H9 (cell line): Measurements from ENCODE around the gene RBM14. TPM values are rescaled to one million over a fixed set of nuclear protein-coding genes. Genes with fewer than 3 reads are reported as not detected.
A peak's percentile ranks its signal among the peaks of the same experiment; 100 is the strongest.

Experiments
- DNase-seq: peaks from one replicate; pipeline ENCODE4 v3.0.0-alpha.2; 2017
- H2AFZ ChIP-seq: one replicate; pipeline ENCODE4 v1.6.1; 2013; ENCODE audit warnings: mild to moderate bottlenecking, low read length, control low read depth, moderate library complexity
- H2AK5ac ChIP-seq: 2 replicates; pipeline ENCODE4 v1.6.1; 2013; ENCODE audit warnings: low read length, control low read depth, mixed read lengths; ENCODE audit not compliant: insufficient read length
- H2BK120ac ChIP-seq: one replicate; pipeline ENCODE4 v1.6.1; 2013; ENCODE audit warnings: low read depth, mild to moderate bottlenecking, low read length, control low read depth, inconsistent platforms; ENCODE audit not compliant: poor library complexity, severe bottlenecking
- H2BK12ac ChIP-seq: 2 replicates; pipeline ENCODE4 v1.6.1; 2013; ENCODE audit warnings: low read length, control low read depth, mixed read lengths, low read depth; ENCODE audit not compliant: insufficient read length
- H2BK15ac ChIP-seq: 2 replicates; pipeline ENCODE4 v1.6.1; 2013; ENCODE audit warnings: low read depth, low read length, control low read depth
- H2BK20ac ChIP-seq: one replicate; pipeline ENCODE4 v1.6.1; 2013; ENCODE audit warnings: low read depth, mild to moderate bottlenecking, low read length, control low read depth, inconsistent platforms; ENCODE audit not compliant: poor library complexity, severe bottlenecking
- H2BK5ac ChIP-seq: 2 replicates; pipeline ENCODE4 v1.6.1; 2013; ENCODE audit warnings: low read length, control low read depth, mixed read lengths; ENCODE audit not compliant: insufficient read length
- H3K14ac ChIP-seq: 2 replicates; pipeline ENCODE4 v1.6.1; 2013; ENCODE audit warnings: low read length, control low read depth; ENCODE audit not compliant: insufficient read depth
- H3K18ac ChIP-seq: 2 replicates; pipeline ENCODE4 v1.6.1; 2013; ENCODE audit warnings: low read depth, mild to moderate bottlenecking, mixed read lengths, low read length, control low read depth; ENCODE audit not compliant: insufficient read length
- H3K23ac ChIP-seq: 2 replicates; pipeline ENCODE4 v1.6.1; 2013; ENCODE audit warnings: low read length, control low read depth, mixed read lengths, low read depth; ENCODE audit not compliant: insufficient read length
- H3K23me2 ChIP-seq: 2 replicates; pipeline ENCODE4 v1.6.1; 2013; ENCODE audit warnings: low read depth, mild to moderate bottlenecking, mixed read lengths, low read length, control low read depth; ENCODE audit not compliant: insufficient read length, poor library complexity, severe bottlenecking
- H3K27ac ChIP-seq: 2 replicates; pipeline ENCODE4 v1.5.1; 2013; ENCODE audit warnings: low read length, control low read depth, mixed read lengths, low read depth; ENCODE audit not compliant: insufficient read length
- H3K27me3 ChIP-seq: 2 replicates; pipeline ENCODE4 v1.6.1; 2013; ENCODE audit warnings: low read length, control low read depth, inconsistent platforms; ENCODE audit not compliant: insufficient read depth
- H3K4ac ChIP-seq: 2 replicates; pipeline ENCODE4 v1.6.1; 2013; ENCODE audit warnings: low read depth, mild to moderate bottlenecking, control low read depth, inconsistent platforms, low read length, moderate library complexity
- H3K4me1 ChIP-seq: 2 replicates; pipeline ENCODE4 v1.6.1; 2013; ENCODE audit warnings: low read length, control low read depth, inconsistent platforms; ENCODE audit not compliant: insufficient read depth
- H3K4me2 ChIP-seq: 2 replicates; pipeline ENCODE4 v1.6.1; 2013; ENCODE audit warnings: low read length, control low read depth, mixed read lengths; ENCODE audit not compliant: insufficient read length, insufficient read depth
- H3K56ac ChIP-seq: 2 replicates; pipeline ENCODE4 v1.6.1; 2013; ENCODE audit warnings: low read depth, mild to moderate bottlenecking, mixed read lengths, low read length, control low read depth; ENCODE audit not compliant: insufficient read length
- H3K79me1 ChIP-seq: 2 replicates; pipeline ENCODE4 v1.6.1; 2013; ENCODE audit warnings: low read depth, mild to moderate bottlenecking, moderate library complexity, low read length, control low read depth, inconsistent platforms; ENCODE audit not compliant: insufficient read depth, poor library complexity, severe bottlenecking
- H3K79me2 ChIP-seq: 2 replicates; pipeline ENCODE4 v1.6.1; 2013; ENCODE audit warnings: low read length, control low read depth, inconsistent platforms; ENCODE audit not compliant: insufficient read depth
- H3K9ac ChIP-seq: 2 replicates; pipeline ENCODE4 v1.6.1; 2013; ENCODE audit warnings: low read length, control low read depth, mixed read lengths; ENCODE audit not compliant: insufficient read length; ENCODE audit errors: extremely low read depth
- H3K9me3 ChIP-seq: one replicate; pipeline ENCODE4 v1.6.1; 2013; ENCODE audit warnings: low read depth, low read length, inconsistent platforms; ENCODE audit not compliant: control insufficient read depth
- H3T11ph ChIP-seq: one replicate; pipeline ENCODE4 v1.6.1; 2013; ENCODE audit warnings: mild to moderate bottlenecking, low read length, control low read depth, inconsistent platforms
- H4K20me1 ChIP-seq: one replicate; pipeline ENCODE4 v1.6.1; 2013; ENCODE audit not compliant: control insufficient read depth, insufficient read length, insufficient read depth
- H4K5ac ChIP-seq: 2 replicates; pipeline ENCODE4 v1.6.1; 2013; ENCODE audit warnings: low read depth, mild to moderate bottlenecking, mixed read lengths, low read length, control low read depth; ENCODE audit not compliant: insufficient read length
- H4K8ac ChIP-seq: replicated peaks from 2 replicates; pipeline ENCODE4 v1.6.1; 2013; ENCODE audit warnings: low read length, control low read depth, mixed read lengths, low read depth; ENCODE audit not compliant: insufficient read length
- H4K91ac ChIP-seq: 2 replicates; pipeline ENCODE4 v1.6.1; 2013; ENCODE audit warnings: low read depth, mild to moderate bottlenecking, moderate library complexity, mixed read lengths, low read length, control low read depth; ENCODE audit not compliant: insufficient read length
- H3K27ac Mint-ChIP-seq, 3 experiments: 2 replicates in 2 of 3; 3 replicates in 1 of 3; pipeline ENCODE4 v1.8.0; 2020 to 2021; ENCODE audit warnings: mixed read lengths in 3 of 3, mild to moderate bottlenecking in 1 of 3, moderate library complexity in 1 of 3
- H3K27me3 Mint-ChIP-seq: 2 replicates; pipeline ENCODE4 v1.8.0; 2021; ENCODE audit warnings: low read depth, mild to moderate bottlenecking, moderate library complexity, mixed read lengths
- H3K36me3 Mint-ChIP-seq, 3 experiments: 2 replicates in 2 of 3; 3 replicates in 1 of 3; pipeline ENCODE4 v1.8.0; 2020 to 2021; ENCODE audit warnings: low read depth in 3 of 3, mixed read lengths in 3 of 3; ENCODE audit not compliant: insufficient read depth in 1 of 3
- H3K4me1 Mint-ChIP-seq, 2 experiments: 2 replicates each; pipeline ENCODE4 v1.8.0; 2020; ENCODE audit warnings: mixed read lengths in 2 of 2
- H3K4me3 Mint-ChIP-seq, 2 experiments: 2 replicates in 1 of 2; 3 replicates in 1 of 2; pipeline ENCODE4 v1.8.0; 2020 to 2021; ENCODE audit warnings: mild to moderate bottlenecking in 2 of 2, mixed read lengths in 2 of 2, moderate library complexity in 1 of 2
- H3K9me3 Mint-ChIP-seq, 2 experiments: 2 replicates in 1 of 2; 3 replicates in 1 of 2; pipeline ENCODE4 v1.8.0; 2020; ENCODE audit warnings: mild to moderate bottlenecking in 2 of 2, mixed read lengths in 2 of 2, moderate library complexity in 1 of 2
- WGBS: extraction: QIAGEN DNeasy Blood & Tissue Kit; methylation state at CpG from one replicate; pipeline ENCODE4 v1.1.7; 2013; ENCODE audit warnings: missing lambda C conversion rate, low lambda C conversion rate, mixed read lengths; ENCODE audit not compliant: insufficient read length; ENCODE audit errors: extremely low coverage; 5-methylcytosine and 5-hydroxymethylcytosine counted together
- total RNA-seq: library from RNA; stranded (reverse); gene quantifications from 2 replicates; pipeline ENCODE4 v1.2.1, GENCODE V29; 2021
- TF ChIP-seq, protein P1 (sequence below): fragments of 200-600 bp; sonication (generic); conservative IDR thresholded peaks from 3 replicates; pipeline ENCODE4 v1.8.0; 2021; ENCODE audit warnings: antibody characterized with exemption, mild to moderate bottlenecking

The RBM14 gene
- total RNA-seq, 1 experiment from 2014 or later, result 171 TPM

DNA sequence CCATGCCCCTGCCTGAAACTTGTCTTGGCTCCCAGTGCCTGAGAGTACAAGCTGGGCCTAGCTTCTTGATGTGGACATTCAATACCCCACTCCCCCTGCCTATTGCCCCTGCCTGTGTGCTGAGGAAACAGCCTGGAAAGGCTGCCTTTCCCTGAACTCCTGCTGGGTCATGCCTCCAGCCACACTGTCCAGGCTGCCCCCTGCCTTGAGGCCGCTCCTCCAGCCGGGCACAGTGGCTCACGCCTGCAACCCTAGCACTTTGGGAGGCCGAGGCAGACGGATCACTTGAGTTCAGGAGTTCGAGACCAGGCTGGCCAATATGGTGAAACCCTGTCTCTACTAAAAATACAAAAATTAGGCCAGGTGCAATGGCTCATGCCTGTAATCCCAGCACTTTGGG, 13.4 kb upstream of the RBM14 start:
- H3K4me2 ChIP-seq, result no peak overlapping the region
- no peaks in the 10 kb centered on the region for H3K79me1 ChIP-seq
- H3K4me1 ChIP-seq, result no peaks in the 10 kb centered on the region
- no peak overlapping the region for H3K27ac ChIP-seq
- H2BK5ac ChIP-seq, result no peak overlapping the region
- H3K23ac ChIP-seq, result no peak overlapping the region
- WGBS, result no CpG with 5 or more reads among the region's 6 CpGs
- H4K8ac ChIP-seq, result no peak overlapping the region
- H3K9me3 ChIP-seq, result no peaks in the 10 kb centered on the region
- no peak overlapping the region for H3K4me3 Mint-ChIP-seq
- no peak for DNase-seq
- no peak overlapping the region for H3K56ac ChIP-seq
- H3K4ac ChIP-seq, result no peak overlapping the region
- H2BK12ac ChIP-seq, result no peak overlapping the region
- H2BK120ac ChIP-seq, result no peak overlapping the region
- no peaks in the 10 kb centered on the region for H3K4me1 Mint-ChIP-seq
- no peaks in the 10 kb centered on the region for H3K79me2 ChIP-seq
- no peaks in the 10 kb centered on the region for H3K27me3 ChIP-seq
- no peak overlapping the region for H3K18ac ChIP-seq
- H3K27me3 Mint-ChIP-seq, result no peaks in the 10 kb centered on the region
- H4K20me1 ChIP-seq, result no peaks in the 10 kb centered on the region
- H2BK20ac ChIP-seq, result no peak overlapping the region
- H3K9me3 Mint-ChIP-seq, result no peaks in the 10 kb centered on the region
- H2BK15ac ChIP-seq, result no peak overlapping the region
- TF ChIP-seq, protein P1, sequence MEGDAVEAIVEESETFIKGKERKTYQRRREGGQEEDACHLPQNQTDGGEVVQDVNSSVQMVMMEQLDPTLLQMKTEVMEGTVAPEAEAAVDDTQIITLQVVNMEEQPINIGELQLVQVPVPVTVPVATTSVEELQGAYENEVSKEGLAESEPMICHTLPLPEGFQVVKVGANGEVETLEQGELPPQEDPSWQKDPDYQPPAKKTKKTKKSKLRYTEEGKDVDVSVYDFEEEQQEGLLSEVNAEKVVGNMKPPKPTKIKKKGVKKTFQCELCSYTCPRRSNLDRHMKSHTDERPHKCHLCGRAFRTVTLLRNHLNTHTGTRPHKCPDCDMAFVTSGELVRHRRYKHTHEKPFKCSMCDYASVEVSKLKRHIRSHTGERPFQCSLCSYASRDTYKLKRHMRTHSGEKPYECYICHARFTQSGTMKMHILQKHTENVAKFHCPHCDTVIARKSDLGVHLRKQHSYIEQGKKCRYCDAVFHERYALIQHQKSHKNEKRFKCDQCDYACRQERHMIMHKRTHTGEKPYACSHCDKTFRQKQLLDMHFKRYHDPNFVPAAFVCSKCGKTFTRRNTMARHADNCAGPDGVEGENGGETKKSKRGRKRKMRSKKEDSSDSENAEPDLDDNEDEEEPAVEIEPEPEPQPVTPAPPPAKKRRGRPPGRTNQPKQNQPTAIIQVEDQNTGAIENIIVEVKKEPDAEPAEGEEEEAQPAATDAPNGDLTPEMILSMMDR, result no peak
- H4K5ac ChIP-seq, result no peak overlapping the region
- H2AK5ac ChIP-seq, result no peak overlapping the region
- no peaks in the 10 kb centered on the region for H3K23me2 ChIP-seq
- no peak overlapping the region for H3K9ac ChIP-seq
- H4K91ac ChIP-seq, result no peak overlapping the region
- no peak overlapping the region for H3T11ph ChIP-seq
- H3K27ac Mint-ChIP-seq, result peak overlapping the region in 1 of 3 experiments; percentile 75; a peak in 1 of 7 replicates
- H3K36me3 Mint-ChIP-seq, result peaks cover 2 to 77% (median 56%) of the 10 kb centered on the region in 3 experiments; a peak in 6 of 7 replicates
- no peak overlapping the region for H3K14ac ChIP-seq
- no peak overlapping the region for H2AFZ ChIP-seq
